HL-60/S4 treated with retinoic acid at 250 ng/mL for 4 days and 3 days (cell line): ENCODE data around the gene IRS2.

Source experiments
- in situ Hi-C: fragments of 300-500 bp; cut with MboI; formaldehyde crosslinking; loops from 2 replicates; pipeline ENCODE4 v1.7.0; 2022; ENCODE audit warnings: low sequenced_read_pairs

IRS2 gene

GRCh38 chr13:109713681-109714080 is 72.7 kb downstream of the IRS2 start:
- in situ Hi-C loops = no loop called here

GRCh38 chr13:109712124-109712722 is 74.2 kb downstream of the IRS2 start:
- in situ Hi-C loops = no loop called here

- in situ Hi-C loops = no loop called here
Observed at GRCh38 chr13:109707742-109708617, 78.4 kb downstream of the IRS2 start.

GRCh38 chr13:109707044-109707741 is 79.2 kb downstream of the IRS2 start:
- in situ Hi-C loops = no loop called here

GRCh38 chr13:109706015-109706715 is 80.2 kb downstream of the IRS2 start:
- in situ Hi-C loops = no loop called here

- in situ Hi-C loops = no loop called here
Observed at GRCh38 chr13:109704771-109705635, 81.4 kb downstream of the IRS2 start.

- in situ Hi-C loops = no loop called here
Observed at GRCh38 chr13:109703250-109703649, 83.1 kb downstream of the IRS2 start.
